ENCODE data around the gene CHD2.

The CHD2 gene

DNA sequence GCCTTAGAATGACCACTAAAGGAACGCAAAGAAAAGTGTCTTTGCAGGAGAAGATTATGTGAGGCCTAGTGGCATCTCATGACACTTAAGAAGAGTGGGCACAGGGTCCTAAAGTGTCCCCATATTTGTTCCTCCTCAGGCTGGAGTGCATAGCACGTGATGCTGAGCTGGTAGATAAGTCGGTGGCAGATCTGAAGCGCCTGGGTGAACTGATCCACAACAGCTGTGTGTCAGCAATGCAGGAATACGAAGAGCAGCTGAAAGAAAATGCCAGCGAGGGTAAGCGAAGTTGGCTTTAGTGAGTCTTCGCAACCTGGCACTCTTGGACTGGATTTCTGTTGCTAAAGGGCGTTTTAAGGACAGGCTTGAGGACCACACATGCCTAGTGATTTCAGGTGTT, 92.6 kb downstream of the CHD2 start:
- Histone ChIP-seq H3K36me3 (ENCODE audit: insufficient read depth, low read length) (peaks cover 97% of the 10 kb centered on the region), H3F3A (ENCODE audit: insufficient read depth, low read length) (no peaks in the 10 kb centered on the region), H3K4me3 (ENCODE audit: low read depth, low read length, poor library complexity, severe bottlenecking) (no peak overlapping the region), H3K9me2 (ENCODE audit: low read depth, low read length) (no peaks in the 10 kb centered on the region), H3K4me2 (ENCODE audit: low read length) (no peak overlapping the region), H3K27me3 (ENCODE audit: insufficient read depth, low read length) (no peaks in the 10 kb centered on the region), H3K9me3 (ENCODE audit: low read length) (no peaks in the 10 kb centered on the region), H3K79me2 (ENCODE audit: insufficient read depth, low read length) (no peaks in the 10 kb centered on the region), H2AFZ (ENCODE audit: low read length) (no peak overlapping the region), H3K4me1 (ENCODE audit: insufficient read depth, low read length, severe bottlenecking) (no peaks in the 10 kb centered on the region), H3K9ac (ENCODE audit: low read length) (no peak overlapping the region), H4K20me1 (ENCODE audit: insufficient read depth, low read length) (peaks cover 2% of the 10 kb centered on the region; the same call in 1 of the 2 replicates), H3K27ac (ENCODE audit: low read depth, low read length, poor library complexity, severe bottlenecking) (no peak overlapping the region)
- no peak for TF ChIP-seq EZH2 (IDR thresholded peaks at IDR 0.05; ENCODE audit: borderline replicate concordance, low read length)
- TF ChIP-seq, protein P1, sequence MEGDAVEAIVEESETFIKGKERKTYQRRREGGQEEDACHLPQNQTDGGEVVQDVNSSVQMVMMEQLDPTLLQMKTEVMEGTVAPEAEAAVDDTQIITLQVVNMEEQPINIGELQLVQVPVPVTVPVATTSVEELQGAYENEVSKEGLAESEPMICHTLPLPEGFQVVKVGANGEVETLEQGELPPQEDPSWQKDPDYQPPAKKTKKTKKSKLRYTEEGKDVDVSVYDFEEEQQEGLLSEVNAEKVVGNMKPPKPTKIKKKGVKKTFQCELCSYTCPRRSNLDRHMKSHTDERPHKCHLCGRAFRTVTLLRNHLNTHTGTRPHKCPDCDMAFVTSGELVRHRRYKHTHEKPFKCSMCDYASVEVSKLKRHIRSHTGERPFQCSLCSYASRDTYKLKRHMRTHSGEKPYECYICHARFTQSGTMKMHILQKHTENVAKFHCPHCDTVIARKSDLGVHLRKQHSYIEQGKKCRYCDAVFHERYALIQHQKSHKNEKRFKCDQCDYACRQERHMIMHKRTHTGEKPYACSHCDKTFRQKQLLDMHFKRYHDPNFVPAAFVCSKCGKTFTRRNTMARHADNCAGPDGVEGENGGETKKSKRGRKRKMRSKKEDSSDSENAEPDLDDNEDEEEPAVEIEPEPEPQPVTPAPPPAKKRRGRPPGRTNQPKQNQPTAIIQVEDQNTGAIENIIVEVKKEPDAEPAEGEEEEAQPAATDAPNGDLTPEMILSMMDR (IDR thresholded peaks at IDR 0.05; ENCODE audit: low read length) = no peak

DNA sequence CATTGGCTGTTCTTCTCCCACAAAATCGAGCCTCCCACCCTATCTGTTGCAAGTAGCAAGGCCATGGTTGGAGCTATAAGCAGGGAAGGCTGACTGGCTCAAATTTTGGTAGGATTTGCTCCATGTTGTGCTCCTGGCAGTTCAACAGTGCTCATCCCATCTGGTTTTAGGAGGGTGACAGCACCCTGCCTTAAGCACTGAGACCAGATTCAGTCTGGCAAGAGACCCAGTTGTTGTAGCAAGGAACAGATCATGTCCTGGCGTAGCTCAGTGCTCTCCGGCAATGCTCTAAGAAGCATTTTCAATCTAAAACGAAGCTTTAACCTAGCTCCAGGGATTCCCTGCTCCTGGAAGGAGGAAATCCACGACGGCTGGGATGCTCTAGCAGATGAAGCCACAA, 97.7 kb downstream of the CHD2 start:
- H4K20me1 ChIP-seq (ENCODE audit: insufficient read depth, low read length) = peaks cover 2% of the 10 kb centered on the region; the same call in 1 of the 2 replicates
- H3K36me3 ChIP-seq (ENCODE audit: insufficient read depth, low read length) = peaks cover 95% of the 10 kb centered on the region
- no peaks in the 10 kb centered on the region for H3K27me3 ChIP-seq (ENCODE audit: insufficient read depth, low read length)
- no peak overlapping the region for H2AFZ ChIP-seq (ENCODE audit: low read length)
- H3K4me1 ChIP-seq (ENCODE audit: insufficient read depth, low read length, severe bottlenecking) = no peaks in the 10 kb centered on the region
- H3K4me2 ChIP-seq (ENCODE audit: low read length) = no peak overlapping the region
- H3K9me2 ChIP-seq (ENCODE audit: low read depth, low read length) = no peaks in the 10 kb centered on the region
- 0 out of 2 replicates have a peak, but pooled peaks cover 3% of the 10 kb centered on the region for H3F3A ChIP-seq (ENCODE audit: insufficient read depth, low read length)
- no peak overlapping the region for H3K27ac ChIP-seq (ENCODE audit: low read depth, low read length, poor library complexity, severe bottlenecking)
- no peak overlapping the region for H3K9ac ChIP-seq (ENCODE audit: low read length)
- H3K79me2 ChIP-seq (ENCODE audit: insufficient read depth, low read length) = no peaks in the 10 kb centered on the region
- TF ChIP-seq, protein P1 (IDR thresholded peaks at IDR 0.05; ENCODE audit: low read length) = no peak
- TF ChIP-seq EZH2 (IDR thresholded peaks at IDR 0.05; ENCODE audit: borderline replicate concordance, low read length) = no peak
- no peak overlapping the region for H3K4me3 ChIP-seq (ENCODE audit: low read depth, low read length, poor library complexity, severe bottlenecking)
- no peaks in the 10 kb centered on the region for H3K9me3 ChIP-seq (ENCODE audit: low read length)

DNA sequence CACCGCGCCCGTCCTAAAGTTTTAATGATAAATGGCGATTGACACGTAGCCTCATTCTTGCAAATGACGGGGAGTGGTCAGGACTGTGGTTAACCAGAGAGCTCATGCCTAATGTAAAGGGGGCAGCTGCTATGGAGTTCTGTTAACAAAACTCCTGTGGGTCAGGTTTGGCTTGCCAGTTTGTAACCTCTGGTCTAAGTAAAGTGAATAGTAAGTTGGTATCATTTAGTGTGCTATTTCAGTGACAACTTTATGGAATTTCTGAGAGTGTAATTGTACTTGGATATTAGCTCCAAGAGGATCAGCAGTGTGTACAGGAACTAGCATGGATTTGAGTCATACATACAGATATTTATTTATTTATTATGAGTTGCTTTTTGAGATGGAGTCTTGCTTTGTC, 101.0 kb downstream of the CHD2 start:
- no peaks in the 10 kb centered on the region for H3K27me3 ChIP-seq (ENCODE audit: insufficient read depth, low read length)
- no peak overlapping the region for H2AFZ ChIP-seq (ENCODE audit: low read length)
- H4K20me1 ChIP-seq (ENCODE audit: insufficient read depth, low read length) = no peaks in the 10 kb centered on the region
- H3F3A ChIP-seq (ENCODE audit: insufficient read depth, low read length) = 0 out of 2 replicates have a peak, but pooled peaks cover 3% of the 10 kb centered on the region
- H3K36me3 ChIP-seq (ENCODE audit: insufficient read depth, low read length) = peaks cover 96% of the 10 kb centered on the region
- H3K9ac ChIP-seq (ENCODE audit: low read length) = no peak overlapping the region
- no peaks in the 10 kb centered on the region for H3K9me2 ChIP-seq (ENCODE audit: low read depth, low read length)
- no peaks in the 10 kb centered on the region for H3K4me1 ChIP-seq (ENCODE audit: insufficient read depth, low read length, severe bottlenecking)
- no peaks in the 10 kb centered on the region for H3K79me2 ChIP-seq (ENCODE audit: insufficient read depth, low read length)
- no peak overlapping the region for H3K4me2 ChIP-seq (ENCODE audit: low read length)
- H3K9me3 ChIP-seq (ENCODE audit: low read length) = no peaks in the 10 kb centered on the region
- TF ChIP-seq, protein P1 (IDR thresholded peaks at IDR 0.05; ENCODE audit: low read length) = no peak
- TF ChIP-seq EZH2 (IDR thresholded peaks at IDR 0.05; ENCODE audit: borderline replicate concordance, low read length) = no peak
- no peak overlapping the region for H3K4me3 ChIP-seq (ENCODE audit: low read depth, low read length, poor library complexity, severe bottlenecking)
- no peak overlapping the region for H3K27ac ChIP-seq (ENCODE audit: low read depth, low read length, poor library complexity, severe bottlenecking)

Data from OCI-LY1 (cell line).